HG02798 (cell line): Measurements from ENCODE around the gene OR6C68.
"Not testable (repeated sequence)": the region's sequence is repeated elsewhere in the genome, so short reads cannot be mapped to it uniquely, and the experiment has no call there.

ENCODE experiments used
- ATAC-seq: cut with Tn5 transposase; IDR thresholded peaks from one replicate; pipeline ENCODE4 v1.9.1; 2021; ENCODE audit warnings: mild to moderate bottlenecking; ENCODE audit not compliant: unreplicated experiment, poor library complexity

The OR6C68 gene

DNA sequence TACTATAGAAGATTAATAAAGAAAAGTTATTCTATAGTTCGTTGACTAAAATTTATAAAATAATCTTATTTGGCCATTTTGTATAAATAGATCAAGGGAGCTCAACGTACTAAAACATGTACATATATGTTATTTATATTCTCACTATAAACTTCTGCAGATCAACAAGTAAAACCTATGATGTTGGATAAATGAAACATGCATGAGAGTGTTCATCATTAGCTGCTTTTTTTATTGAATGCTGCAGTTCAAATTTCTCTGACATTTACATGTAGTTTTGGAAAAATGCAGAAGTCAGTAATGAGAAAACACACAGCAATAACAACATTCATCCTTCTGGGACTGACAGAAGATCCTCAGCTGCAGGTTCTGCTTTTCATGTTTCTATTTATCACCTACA lies at the start of gene OR6C68:
OR6C68 (plus strand) TSS at position 301 of the 400 bp plus-strand sequence; CDS start at position 301, 0 bp downstream.
- ATAC-seq = no peak

DNA sequence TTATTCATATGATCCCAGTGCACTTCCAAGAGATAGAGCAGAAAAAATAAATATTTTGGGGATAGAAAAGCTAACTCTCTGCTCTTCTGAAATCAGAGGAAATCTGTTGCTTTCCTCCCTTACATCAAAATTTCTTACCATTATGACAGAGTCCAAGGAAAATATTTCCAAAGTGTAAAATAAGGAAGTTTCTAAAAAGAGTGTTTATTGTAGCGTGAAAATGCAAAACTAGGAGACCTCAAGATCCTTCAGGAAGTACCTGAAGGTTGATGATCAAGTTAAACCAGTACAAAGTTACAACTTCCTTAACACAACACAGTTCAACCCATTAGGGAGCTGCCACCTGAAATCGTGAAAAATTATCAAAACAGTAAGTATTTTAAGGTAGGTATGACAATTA lies 48.4 kb upstream of the OR6C68 start, which contains the start of gene OR6C2:
OR6C2 (plus strand) TSS at position 301 of the 400 bp plus-strand sequence. CDS start 8,138 bp downstream, outside the sequence.
- no peak for ATAC-seq

DNA sequence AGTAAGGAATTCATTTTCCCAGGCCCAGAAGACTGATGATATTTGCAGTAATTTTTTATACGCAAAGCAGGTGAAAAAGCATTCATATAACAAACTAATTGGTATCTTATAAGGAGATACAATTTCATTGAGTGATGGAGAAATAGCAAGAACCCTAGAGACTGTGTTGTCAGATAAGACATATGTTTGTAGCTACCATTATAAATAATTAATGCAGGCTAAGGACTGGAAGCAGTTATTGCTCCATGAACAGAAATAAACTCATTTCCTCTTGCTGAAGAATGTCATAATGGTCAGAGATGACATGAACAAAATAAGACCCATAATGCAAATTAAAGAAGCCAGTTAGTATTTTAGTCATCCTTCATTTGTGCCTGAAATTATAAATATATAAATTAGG lies 46.8 kb upstream of the OR6C68 start:
- no peak for ATAC-seq

DNA sequence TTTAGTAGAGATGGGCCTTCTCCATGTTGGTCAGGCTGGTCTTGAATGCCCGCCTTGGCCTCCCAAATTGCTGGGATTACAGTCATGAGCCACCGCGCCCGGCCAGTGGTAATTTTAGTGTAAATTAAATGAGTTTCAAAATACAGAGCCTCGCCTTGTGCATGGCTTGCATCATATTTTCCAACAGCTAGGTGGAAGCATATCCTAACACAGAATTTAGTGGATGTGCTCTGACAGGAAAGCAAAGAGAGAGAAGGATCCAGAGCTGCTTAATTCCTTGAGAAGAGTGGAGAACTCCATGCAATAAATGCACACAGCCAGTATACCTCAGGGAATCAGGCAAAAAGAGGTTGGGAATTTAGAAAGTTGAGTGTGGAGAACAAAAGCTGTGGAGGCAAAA lies 45.9 kb upstream of the OR6C68 start:
- ATAC-seq = no peak

DNA sequence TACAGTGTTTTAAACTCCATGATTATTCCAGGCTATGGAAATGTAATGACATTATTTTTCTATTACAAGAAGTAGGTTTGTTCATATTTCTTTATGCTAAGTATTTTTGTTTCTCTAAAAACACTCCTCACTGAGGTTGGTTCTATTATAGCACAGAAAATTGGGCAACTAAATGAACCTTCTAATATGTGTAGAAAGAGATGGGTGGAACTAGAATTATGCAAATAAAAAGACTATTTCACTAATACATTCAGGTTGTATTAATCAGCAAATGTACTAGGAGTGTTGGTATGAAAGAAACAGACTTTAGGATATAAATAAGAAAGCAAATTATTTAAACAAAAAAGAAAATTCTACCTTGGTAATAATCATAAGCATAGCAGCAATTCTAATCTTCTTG lies 43.4 kb upstream of the OR6C68 start:
- no peak for ATAC-seq

DNA sequence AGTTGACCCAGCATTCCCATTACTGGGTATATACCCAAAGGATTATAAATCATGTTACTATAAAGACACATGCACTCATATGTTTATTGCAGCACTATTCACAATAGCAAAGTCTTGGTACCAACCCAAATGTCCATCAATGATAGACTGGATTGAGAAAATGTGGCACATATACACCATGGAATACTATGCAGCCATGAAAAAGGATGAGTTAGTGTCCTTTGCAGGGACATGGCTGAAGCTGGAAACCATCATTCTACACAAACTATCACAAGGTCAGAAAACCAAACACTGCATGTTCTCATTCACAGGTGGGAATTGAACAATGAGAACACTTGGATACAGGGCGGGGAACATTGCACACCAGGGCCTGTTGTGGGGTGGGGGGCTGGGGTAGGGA lies 27.3 kb upstream of the OR6C68 start:
- ATAC-seq = not testable (repeated sequence)

DNA sequence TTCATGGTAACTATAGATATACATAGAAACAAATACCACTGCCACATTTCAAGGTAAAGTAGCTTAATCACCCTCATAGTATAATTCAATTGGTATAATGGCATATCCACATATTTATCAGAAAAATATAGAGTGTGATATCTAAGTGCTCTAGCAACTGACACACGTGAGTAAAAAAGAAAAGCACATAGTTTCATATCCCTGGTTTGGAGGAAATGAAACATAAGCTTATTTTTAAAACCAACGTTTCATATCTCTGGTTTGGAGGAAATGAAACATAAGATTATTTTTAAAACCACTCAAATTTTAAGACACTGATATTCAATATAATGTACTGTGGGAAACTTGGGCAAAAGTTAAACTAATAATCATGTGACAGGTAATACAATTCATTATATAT lies 24.3 kb upstream of the OR6C68 start:
- no peak for ATAC-seq

DNA sequence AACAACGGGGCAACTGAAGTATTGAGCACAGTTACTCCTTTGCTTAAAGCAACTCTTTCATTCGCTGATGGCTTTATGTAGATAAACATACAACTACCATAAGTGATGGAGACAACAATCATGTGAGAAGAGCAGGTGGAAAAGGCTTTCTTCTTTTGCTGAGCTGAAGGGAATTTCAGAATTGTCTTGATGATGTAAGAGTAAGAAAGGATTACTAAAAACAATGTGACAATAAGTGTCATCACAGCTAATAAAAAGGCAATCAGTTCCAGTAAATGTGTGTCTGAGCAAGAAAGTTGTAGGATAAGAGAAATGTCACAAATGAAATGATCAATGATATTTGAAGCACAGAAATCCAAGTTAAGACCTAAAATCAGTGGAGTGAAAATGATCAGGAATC lies 22.9 kb upstream of the OR6C68 start:
- ATAC-seq = no peak

DNA sequence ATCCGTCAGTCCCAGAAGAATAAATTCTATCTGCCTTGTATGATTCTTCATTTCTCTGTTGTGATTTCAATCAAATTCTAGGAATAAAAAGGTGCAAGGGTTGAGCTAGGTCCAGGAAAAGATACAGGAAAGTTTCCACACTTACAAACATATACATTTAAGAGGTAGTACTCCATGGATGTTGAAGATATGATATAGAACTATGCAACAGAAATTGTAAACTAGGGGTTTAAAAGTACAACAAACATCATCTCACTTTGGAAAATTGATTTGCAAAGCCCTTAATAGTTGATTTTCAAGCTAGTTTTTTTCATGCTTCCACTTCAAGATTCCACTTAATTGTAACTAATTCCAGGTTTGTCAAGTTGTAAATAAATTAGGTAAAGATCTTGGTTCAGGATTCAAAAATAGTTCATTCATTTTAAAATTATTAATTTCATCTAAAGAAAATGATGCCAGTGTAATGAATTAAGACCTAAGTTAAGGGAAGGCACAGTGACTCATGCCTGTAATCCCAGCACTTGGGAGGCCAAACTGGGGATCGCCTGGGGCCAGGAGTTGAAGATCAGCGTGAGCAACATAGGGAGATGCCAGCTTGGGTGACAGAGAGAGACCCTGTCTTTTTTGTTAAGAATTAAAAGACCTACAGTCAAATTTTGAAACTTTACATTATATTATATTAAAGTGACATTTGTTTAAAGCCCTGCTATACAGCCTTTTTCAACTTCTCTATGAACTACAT lies 21.9 kb upstream of the OR6C68 start, which contains the start of gene OR6C70:
OR6C70 (minus strand) TSS at position 51 of the 742 bp plus-strand sequence; CDS start at position 51, 0 bp downstream.
- no peak for ATAC-seq

DNA sequence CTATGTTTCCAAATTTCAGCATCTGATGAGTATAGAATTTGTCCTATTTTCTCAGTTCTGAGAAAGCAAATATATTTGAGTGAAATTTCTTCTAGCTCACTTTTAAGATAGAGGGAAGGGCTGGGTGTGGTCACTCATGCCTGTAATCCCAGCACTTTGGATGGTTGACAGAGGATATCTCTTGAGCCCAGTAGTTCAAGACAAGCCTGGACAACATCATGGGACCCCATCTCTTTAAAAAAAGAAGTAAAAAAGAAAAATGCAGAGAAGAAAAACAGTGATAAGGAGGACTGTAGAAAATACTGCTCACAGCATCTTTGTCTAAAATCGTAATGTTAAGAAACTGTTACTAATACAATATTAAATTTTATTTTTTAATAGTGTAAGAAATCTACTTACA lies 19.9 kb upstream of the OR6C68 start:
- no peak for ATAC-seq

DNA sequence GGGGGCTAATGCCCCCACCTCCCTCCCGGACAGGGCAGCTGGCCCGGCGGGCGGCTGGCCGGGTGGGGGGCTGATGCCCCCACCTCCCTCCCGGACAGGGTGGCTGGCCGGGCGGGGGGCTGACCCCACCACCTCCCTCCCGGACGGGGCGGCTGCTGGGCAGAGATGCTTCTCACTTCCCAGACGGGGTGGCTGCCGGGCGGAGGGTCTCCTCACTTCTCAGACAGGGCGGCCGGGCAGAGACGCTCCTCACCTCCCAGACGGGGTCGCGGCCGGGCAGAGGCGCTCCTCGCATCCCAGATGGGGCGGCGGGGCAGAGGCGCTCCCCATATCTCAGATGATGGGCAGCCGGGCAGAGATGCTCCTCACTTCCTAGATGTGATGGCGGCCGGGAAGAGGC lies 13.0 kb upstream of the OR6C68 start:
- not testable (repeated sequence) for ATAC-seq

DNA sequence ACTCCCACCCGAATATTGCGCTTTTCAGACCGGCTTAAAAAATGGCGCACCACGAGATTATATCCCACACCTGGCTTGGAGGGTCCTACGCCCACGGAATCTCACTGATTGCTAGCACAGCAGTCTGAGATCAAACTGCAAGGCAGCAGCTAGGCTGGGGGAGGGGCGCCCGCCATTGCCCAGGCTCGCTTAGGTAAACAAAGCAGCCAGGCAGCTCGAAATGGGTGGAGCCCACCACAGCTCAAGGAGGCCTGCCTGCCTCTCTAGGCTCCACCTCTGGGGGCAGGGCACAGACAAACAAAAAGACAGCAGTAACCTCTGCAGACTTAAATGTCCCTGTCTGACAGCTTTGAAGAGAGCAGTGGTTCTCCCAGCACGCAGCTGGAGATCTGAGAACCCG lies 7.9 kb upstream of the OR6C68 start:
- ATAC-seq = not testable (repeated sequence)

DNA sequence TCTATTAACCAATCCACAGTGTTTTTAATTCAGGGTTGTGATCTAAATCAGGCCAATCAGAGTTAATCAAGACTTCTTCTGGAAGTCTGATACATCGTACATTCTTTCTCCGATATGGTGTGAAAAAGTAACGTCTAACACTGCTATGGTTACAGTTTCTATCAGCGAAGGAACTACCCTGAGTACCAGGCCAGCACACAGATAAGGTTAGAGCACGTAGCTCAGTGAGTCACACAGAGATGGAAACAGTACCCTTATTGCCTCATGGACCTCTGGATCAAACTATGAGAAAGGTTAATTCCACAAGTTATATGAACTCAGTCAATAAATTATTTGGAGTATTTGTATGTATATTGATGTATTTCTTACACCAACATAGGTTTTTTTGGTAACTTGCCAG lies 3.3 kb downstream of the OR6C68 start:
- no peak for ATAC-seq

DNA sequence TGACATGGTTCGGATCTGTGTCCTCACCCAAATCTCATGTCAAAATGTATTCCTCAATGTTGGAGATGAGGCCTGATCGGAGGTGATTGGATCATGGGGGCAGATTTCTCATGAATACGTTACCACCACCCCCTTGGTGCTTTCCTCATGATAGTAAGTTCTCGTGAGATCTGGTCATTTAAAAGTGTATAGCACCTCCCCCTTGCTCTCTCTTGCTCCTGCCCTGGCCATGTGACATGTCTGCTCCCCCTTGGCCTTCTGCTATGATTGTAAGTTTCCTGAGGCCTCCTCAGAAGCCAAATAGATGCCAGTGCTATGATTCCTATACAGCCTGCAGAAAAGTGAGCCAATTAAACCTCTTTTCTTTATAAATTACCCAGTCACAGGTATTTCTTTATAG lies 7.1 kb downstream of the OR6C68 start:
- ATAC-seq = no peak

DNA sequence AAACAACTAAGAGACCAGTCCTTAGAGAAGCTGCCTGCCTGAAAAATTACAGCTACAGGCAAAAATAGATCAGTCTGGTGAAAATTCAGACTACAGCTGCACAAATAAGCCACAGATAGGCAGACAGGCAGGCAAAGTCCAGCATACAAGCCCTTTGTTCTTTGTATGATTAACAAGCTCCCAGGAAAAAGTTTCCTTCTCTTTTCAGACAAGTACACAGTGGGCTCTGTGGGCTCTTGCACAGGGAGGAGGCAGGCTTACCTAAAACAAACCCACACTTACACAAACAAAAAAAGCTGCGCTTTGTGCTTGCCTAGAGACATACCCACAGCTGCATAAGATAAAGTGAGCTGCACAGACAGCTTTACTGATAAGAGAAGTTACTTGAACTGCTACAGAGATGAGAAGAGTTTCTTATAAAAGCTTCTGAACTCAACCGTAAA lies 7.7 kb downstream of the OR6C68 start:
- no peak for ATAC-seq

DNA sequence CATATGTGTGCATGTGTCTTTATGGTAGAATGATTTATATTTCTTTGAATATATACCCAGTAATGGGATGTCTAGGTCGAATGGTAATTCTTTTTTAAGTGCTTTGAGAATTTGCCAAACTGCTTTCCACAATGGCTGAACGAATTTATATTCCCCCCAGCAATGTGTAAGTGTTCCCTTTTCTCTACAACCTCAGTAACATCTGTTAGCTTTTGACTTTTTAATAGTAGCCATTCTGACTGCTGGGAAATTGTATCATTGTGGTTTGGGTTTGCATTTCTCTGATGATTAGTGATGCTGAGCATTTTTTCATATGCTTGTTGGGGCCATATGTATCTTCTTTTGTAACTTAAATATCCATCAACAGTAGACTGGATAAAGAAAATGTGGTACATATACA lies 9.4 kb downstream of the OR6C68 start:
- no peak for ATAC-seq

DNA sequence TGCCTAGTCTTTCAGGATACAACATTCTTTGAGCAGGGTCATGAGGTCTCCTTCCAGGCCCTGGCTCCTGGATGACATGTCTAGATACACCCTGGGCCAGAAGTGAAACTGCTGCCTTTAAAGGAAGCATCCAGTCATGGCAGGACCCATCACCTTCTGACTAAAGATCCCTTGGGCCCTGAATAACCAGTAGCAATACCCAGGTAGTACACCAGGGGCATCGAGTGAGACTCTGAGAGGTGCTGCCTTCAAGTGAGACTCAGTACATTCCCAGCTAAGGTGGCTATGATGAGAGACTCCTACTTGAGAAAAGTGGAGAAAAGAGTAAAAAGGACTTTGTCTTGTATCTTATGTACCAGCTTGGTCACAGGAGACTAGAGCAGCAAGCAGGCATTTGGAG lies 23.5 kb downstream of the OR6C68 start:
- ATAC-seq = no peak

DNA sequence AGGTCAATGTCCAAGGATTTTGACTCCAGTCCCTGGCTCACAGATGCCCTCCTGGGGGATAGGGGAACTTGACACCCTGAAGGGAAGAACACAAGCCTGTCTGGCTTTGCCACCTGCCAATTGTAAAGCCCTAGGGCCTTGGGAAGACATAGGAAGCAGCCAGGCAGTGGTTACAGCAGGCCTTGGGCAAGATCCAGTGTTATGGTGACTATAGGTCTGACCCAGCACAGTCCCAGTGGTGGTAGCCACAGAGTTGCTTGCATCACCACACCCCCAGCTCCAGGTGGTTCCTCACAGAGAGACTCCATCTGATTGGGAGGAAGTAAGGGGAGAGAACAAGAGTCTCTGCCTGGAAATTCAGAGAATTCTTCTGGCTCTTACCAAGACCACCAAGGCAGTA lies 24.2 kb downstream of the OR6C68 start:
- ATAC-seq = no peak
